CD4-positive, alpha-beta T cell treated with Interleukin-17A for 4 hours (primary cell): ENCODE data around the gene KIF16B.
"Not testable (repeated sequence)": the region's sequence is repeated elsewhere in the genome, so short reads cannot be mapped to it uniquely, and the experiment has no call there.

Experiments used
- DNase-seq: peaks from one replicate; pipeline ENCODE4 v3.0.0-alpha.2; 2020; ENCODE audit warnings: mixed read lengths

The KIF16B gene

DNA sequence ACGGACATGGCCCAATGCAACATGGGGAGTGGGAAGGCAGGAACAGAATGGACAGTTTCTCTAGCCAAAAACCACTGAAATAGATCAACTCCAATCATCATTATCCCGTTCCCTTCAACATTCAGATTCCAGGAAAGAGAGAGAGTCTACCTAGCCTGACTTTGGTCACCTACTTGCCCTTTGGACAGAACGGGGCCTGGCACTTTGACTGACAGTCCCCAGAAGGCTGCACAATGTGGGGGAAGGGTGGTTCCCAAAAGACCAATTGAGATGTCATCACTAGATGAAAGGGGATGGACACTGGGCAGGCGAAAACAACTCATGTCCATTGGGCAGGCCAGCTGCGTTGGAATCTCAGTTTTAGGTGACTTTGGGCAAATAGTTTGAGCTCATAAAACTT lies 15.0 kb upstream of the KIF16B start:
- DNase-seq: no peak

DNA sequence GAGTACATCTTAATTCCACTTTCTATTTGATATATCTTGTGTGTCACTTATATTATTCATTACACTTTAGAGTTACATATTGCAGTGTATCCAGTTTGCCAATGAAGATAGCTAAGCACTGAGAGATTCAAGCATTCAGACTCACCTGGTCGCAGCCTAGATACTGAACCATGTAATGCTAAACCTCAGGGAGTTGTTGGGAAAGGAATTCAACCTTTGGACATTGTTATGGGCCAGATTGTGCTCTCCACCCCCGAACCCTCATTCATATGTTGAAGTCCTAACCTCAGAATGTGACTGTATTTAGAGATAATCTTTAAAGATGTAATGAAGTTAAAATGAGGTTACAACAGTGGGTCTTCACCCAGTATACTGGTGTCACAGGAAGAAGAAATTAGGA lies 13.8 kb upstream of the KIF16B start:
- DNase-seq: no peak

DNA sequence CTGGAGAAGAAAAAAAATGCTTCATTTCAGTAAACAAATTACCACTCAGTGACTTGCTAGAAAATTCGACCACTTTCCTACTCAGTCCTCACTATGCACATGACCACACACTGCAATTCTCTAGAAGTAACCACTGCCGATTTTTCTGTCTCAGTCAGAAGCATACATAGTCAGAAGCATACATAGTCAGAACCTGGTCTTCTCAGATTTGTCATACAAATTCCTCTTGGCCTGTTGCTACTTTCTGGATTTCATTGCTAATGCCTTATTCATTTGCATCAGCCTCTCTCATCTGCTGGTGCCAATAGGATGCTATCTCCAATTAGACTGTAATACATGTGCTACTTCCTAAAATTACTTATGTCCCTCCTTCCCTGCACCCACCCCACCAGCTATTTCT lies 10.2 kb upstream of the KIF16B start:
- DNase-seq: no peak

DNA sequence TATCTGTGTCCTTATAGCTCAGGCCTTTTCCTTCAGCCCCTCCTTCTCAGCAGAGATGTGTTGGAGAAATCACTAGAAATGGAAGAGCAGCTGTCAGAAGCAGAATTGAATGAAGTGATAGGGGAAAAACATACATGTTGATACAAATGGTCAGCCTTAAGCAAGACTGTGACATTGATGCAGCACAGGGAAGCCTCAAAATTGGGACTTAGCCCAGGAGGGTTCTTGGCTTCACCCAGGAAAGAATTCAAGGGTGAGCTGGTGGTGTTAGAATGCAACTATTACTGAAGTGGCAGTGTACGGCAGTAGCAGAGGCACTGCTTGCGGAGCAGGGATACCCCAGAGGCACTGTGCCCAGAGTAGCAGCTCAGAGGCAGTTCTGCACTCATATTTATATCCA lies 8.0 kb upstream of the KIF16B start:
- DNase-seq: no peak

GRCh38 chr20:16580620-16581019 lies 7.4 kb upstream of the KIF16B start:
- no peak for DNase-seq

DNA sequence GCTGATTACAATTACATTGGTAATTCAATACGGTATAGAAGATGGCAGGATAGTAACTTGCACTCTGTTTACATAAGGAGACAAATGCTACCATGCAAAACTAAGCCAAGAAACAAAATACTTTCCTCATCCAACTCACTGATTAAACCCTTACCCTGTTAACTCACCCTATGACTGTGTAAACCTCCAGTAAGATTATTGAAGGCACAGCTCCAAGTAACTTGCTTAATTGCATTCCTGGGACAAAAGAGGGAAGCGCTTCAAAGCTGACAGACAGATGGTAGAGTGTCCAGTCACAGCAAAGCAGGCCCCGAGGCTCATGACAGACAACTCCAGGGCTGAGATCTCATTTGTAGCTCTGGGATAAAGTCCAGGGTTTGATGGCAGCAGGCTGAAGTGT lies 6.9 kb upstream of the KIF16B start:
- DNase-seq: no peak

GRCh38 chr20:16576219-16576618 lies 3.0 kb upstream of the KIF16B start:
- DNase-seq: no peak

DNA sequence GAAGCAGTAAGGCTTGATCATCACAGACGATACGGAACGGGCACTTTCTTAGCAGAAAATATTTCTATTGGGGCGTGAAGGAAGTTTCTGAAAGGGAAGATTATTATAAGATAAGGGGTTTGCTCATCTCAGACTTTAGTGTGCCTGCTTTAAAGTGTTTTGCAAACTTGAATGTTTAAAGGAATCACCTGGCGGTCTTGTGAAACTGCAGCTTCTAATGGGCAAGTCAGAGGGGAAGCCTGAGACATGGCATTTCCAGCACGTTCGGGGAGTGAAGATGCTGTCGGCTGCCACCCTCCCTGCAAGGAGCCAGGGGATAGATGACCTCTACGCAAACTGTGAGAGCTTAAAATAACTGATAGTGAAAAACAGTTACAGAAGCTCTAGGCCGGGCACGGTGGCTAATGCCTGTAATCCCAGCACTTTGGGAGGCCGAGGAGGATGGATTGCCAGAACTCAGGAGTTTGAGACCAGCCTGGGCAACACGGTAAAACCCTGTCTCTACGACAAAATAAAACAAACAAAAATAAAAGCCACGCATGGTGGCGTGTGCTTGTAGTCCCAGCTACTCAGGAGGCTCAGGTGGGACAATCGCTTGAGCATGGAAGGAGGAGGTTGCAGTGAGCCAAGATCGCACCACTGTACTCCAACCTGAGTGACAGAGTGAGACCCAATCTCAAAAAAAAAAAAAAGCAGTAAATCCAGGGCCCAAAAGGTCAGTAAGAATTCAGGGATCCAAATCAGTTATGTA lies 2.3 kb upstream of the KIF16B start:
- peak; percentile 19 for DNase-seq

DNA sequence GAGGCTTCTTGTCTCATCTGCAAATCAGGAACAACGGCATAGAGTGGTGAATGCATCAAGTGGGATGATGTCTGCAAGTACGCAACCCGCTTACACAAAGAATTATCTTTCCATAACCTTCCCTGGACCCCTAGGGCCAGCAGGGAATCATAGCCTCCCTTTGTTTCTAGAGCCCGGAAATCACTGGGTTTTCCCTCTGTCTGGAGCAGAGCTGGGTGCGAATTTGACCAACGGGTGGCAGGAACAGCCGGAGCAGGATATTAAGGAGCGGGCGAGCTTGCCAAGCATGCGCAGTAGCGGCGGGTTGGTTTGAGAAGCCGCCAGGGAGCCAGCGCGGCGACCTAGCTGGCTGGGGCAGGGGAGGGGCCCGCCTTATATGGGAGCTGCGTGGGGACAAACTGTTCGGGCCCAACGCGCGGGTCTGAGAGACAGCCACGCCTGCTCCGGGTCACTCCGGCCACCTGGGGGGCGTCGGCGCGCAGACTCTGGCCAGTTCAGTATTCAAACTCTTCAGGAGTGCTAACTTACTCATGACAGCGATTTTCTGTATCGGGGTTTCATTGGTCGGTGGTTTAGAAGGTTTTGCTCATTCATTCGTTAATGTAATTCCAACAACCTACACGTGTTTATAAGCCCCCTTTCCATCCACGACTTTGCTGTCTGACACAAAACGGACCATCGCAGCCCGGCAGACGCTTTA lies 1.6 kb upstream of the KIF16B start:
- peak; percentile 89 for DNase-seq

DNA sequence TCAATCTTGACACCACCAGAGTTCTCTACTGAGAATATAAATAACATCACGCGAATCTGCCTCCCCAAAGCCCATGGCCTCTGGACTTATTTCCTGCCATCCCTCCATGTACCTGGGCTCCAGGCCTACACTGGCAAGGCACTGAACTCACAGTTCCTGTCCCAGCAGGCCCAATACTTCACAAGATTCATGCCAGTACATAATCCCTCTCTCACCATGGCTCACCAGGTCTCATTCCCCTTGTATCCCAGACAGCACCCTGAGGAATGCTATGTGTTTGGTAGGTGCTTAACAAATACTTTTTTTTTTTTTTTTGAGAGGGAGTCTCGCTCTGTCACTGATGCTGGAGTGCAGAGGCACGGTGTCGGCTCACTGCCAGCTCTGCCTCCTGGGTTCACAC lies 1.9 kb downstream of the KIF16B start:
- no peak for DNase-seq

DNA sequence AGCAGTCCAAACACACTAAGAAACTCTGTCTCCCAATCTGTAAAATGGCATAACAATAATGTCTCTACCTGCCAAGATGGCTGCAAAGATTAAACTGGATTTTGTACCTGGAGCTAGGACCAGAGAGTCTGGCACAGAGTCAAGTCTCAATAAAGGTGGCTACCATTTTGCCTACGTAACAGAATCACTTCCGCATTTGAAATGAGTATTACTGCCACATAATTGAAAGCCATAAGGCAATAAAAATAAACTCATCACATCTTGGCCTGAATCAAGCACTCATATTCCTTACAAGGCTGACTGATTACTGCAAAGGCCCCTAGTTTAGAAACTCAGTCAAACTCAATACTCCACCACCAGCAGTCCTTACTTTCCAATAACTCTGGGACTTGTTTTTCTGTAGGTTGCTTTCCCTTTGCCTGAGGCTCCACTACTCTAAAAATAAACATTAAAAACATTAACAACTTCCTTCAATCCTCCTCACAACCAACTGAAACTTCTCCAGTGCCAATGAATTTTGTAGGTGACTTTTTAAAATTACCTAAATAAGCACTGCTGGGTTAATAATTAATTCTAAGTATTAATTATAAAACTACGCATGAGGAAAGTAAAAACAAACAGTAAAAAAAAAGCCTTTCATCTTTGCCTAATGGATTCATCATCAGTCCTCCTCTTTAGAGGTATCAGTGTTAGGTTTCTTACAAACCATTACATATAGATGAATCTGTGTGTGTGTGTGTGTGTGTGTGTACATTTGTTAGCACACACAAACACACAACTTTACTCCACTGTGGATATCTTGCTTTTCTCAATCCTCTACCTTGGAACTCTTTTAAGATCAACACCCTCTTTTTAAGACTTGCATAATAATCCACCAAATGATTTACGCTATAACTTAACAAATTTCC lies 3.7 kb downstream of the KIF16B start:
- no peak for DNase-seq

DNA sequence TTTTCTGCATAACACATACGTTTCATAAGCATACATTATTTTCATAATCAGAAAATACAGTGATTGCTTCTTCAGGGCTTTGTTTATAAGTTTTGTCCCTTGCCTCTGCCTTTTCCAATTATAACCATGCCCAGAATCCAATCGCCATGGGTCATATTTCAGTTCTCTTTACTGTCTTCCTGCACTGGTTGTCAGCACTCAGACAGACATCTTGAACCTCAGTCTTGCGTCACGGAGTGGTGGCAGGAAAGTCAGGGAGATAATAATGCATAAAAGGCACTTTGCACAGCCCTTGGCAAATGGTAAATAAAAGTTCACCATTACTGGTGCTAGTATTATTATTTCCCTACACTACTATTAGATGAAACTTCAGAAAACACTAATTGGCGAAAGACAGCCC lies 7.2 kb downstream of the KIF16B start:
- DNase-seq: no peak

- not testable (repeated sequence) for DNase-seq
These were observed 9.2 kb downstream of the KIF16B start for GRCh38 chr20:16564079-16564478.

GRCh38 chr20:16563066-16563806 lies 10.0 kb downstream of the KIF16B start:
- DNase-seq: no peak

DNA sequence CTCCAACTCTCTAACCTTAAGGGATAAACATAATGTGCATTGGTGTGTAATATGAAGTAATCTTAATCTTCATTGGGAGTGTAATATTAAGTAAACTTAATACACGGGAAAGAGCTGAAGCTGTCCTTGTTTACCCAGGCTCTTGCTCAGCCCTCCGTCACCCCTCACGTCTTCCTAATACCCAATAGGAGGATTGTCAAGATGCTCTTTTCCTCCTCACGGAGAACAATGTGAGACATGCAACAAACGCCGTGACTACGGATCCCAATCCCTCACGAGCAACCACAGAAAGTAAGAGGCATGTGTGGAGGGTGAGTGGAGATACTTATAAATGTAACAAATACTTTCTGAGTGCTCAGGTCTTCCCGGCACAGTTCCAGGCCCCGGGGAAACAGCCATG lies 11.0 kb downstream of the KIF16B start:
- no peak for DNase-seq

DNA sequence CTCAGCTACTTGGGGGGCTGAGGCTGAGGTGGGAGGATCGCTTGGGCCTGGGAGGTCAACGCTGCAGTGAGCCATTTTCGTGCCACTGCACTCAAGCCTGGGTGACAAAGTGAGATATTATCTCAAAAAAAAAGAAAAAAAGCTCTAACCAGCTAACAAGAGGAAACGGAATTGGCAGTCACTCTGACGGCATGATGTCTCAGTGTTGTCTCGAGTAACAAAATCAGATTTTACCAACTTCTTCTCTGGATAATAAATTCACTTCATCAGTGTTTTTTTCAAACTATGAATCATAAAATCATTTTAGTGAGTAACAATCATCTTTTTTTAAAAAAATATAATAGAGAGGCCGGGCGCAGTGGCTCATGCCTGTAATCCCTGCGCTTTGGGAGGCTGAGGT lies 12.6 kb downstream of the KIF16B start:
- DNase-seq: no peak

DNA sequence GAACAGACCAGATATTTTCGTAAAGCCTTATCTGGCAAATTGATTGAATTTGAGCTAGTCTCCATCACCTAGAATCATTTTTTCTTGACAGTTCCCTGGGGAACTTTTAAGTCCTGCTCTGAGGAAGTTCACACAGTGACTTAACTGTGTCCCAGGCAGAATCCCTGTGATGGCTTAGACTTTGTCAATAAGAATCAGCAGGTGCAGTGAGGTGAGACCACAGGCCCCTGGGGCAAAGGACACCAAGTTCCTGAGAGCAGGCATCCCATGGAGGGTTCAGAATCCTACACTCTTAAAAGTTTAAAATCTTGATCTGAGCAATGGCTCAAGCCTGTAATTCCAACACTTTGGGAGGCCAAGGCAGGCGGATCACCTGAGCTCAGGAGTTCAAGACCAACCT lies 13.0 kb downstream of the KIF16B start:
- no peak for DNase-seq

DNA sequence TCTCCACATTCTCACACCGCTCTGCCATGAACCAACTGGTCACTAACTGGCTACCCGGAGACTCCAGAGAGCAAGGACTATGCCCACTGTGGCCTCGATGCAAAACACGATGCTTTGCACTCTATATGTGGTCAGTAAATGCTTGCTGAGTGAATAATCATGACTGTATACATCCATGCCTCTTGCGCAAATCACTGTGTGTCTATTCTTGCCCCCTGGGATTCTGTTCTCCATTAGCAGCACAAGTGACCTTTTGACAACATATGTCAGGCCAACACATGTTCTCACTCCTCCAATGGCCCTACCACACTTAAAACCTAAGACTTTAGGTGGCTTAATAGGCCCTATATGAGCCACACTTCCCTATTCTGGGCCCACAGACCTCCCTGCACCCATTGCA lies 16.9 kb downstream of the KIF16B start:
- no peak for DNase-seq

DNA sequence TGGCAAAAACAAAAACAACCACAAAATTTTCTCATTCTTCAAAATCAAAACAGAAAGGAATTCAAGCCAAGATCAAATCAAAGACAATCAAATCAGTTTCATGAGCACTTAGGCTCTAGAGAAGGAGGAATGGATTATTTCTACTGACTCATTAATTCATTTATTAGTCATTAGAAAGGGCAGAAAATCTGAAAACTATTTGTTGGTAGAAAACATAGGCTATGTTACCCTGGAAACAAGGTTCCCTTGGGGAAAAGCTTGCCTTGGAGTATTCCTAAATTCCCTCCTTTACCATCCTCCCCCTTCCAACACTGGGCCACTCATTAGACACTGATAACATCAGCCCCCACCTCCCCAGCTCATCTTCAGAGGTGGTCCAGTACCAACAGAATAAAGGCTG lies 17.5 kb downstream of the KIF16B start:
- DNase-seq: no peak

- DNase-seq: no peak
These were observed 18.3 kb downstream of the KIF16B start for GRCh38 chr20:16554766-16555543.

GRCh38 chr20:16553684-16554083 lies 19.6 kb downstream of the KIF16B start:
- DNase-seq: no peak

- DNase-seq: no peak
These were observed 20.1 kb downstream of the KIF16B start for GRCh38 chr20:16553101-16553500.
